Activated T-helper 1 cell treated with anti-CD3 and anti-CD28 coated beads, Interleukin-12 subunit alpha, Interleukin-12 subunit beta, Interleukin-2, Interleukin-4 antibody, amounts not matched to agents 30 ng/mL and 10 ng/mL and 1 ng/mL, durations not matched to agents 14 hours and 24 hours and 36 hours (primary cell): ENCODE data around the gene KIF5A. TPM values are rescaled to one million over a fixed set of nuclear protein-coding genes. Genes with fewer than 3 reads are reported as not detected.
"Not testable (repeated sequence)": the region's sequence is repeated elsewhere in the genome, so short reads cannot be mapped to it uniquely, and the experiment has no call there.

Experiments
- DNase-seq: peaks from one replicate; pipeline ENCODE4 v3.0.0; 2021; ENCODE audit warnings: low spot score
- H3K27ac Mint-ChIP-seq: one replicate; pipeline ENCODE4 v1.8.0; 2021; ENCODE audit warnings: mild to moderate bottlenecking, mixed read lengths
- H3K27me3 Mint-ChIP-seq: one replicate; pipeline ENCODE4 v1.8.0; 2022; ENCODE audit warnings: mild to moderate bottlenecking, moderate library complexity, mixed read lengths; ENCODE audit not compliant: insufficient read depth
- H3K36me3 Mint-ChIP-seq: one replicate; pipeline ENCODE4 v1.8.0; 2021; ENCODE audit warnings: low read depth, mixed read lengths
- H3K4me1 Mint-ChIP-seq: one replicate; pipeline ENCODE4 v1.8.0; 2021; ENCODE audit warnings: low read depth, mixed read lengths
- H3K4me3 Mint-ChIP-seq: one replicate; pipeline ENCODE4 v1.8.0; 2021; ENCODE audit warnings: mild to moderate bottlenecking, moderate library complexity, mixed read lengths
- H3K9me3 Mint-ChIP-seq: one replicate; pipeline ENCODE4 v1.8.0; 2021; ENCODE audit warnings: mixed read lengths
- intact Hi-C: fragments of 100-400 bp; cut with micrococcal nuclease; formaldehyde crosslinking; loops from one replicate; pipeline ENCODE4 v1.15.1; 2024
- total RNA-seq: library from RNA; stranded (reverse); gene quantifications from 2 replicates; pipeline ENCODE4 v1.2.3, GENCODE V29; 2022

Gene KIF5A
- total RNA-seq, 1 donor from 2014 or later = 2.4 TPM

DNA sequence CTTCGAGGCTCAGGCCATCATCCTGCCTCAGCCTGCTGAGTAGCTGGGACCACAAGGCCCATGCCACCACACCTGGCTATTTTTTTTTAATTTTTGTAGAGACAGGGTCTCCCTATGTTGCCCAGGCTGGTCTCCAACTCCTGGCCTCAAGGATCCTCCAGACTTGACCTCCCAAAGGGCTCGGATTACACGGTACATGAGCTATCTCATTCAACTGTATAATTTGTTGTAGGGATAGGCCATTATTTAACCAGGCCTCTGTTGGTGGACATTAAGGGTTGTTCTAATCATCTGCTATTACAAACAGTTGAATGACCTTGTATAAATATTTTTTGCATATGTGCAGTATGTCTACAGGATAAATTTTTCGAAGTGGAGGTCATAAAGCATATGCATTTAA, 9.0 kb downstream of the KIF5A start:
- intact Hi-C loops = loop anchor here (1.0 kb wide), 1 partner anchor 9 kb away; the partner anchor contains the start of gene KIF5A
- Mint-ChIP-seq H3K4me3 (no peak overlapping the region), H3K4me1 (no peaks in the 10 kb centered on the region), H3K36me3 (no peaks in the 10 kb centered on the region), H3K27ac (no peak overlapping the region), H3K9me3 (no peaks in the 10 kb centered on the region), H3K27me3 (peaks cover 11% of the 10 kb centered on the region)
- no peak for DNase-seq

DNA sequence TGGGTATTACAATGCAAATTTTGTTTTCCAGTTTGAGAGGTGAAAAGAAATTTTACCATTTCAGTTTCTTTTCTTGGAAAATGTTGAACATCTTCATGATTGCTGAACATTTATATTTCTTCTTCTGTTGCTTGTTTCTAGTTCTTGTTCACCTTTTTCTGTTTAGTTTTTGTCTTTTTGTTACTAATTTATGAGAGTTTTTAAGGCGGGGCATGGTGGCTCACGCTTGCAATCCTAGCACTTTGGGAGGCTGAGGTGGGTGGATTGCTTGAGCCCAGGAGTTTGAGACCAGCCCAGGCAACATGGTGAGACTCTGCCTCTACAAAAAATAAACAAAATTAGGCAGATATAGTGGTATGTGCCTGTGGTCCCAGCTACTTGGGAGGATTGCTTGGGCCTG, 10.7 kb downstream of the KIF5A start:
- H3K27me3 Mint-ChIP-seq = peaks cover 15% of the 10 kb centered on the region
- H3K9me3 Mint-ChIP-seq = no peaks in the 10 kb centered on the region
- no peaks in the 10 kb centered on the region for H3K36me3 Mint-ChIP-seq
- DNase-seq = no peak
- no peak overlapping the region for H3K4me3 Mint-ChIP-seq
- no peak overlapping the region for H3K27ac Mint-ChIP-seq
- H3K4me1 Mint-ChIP-seq = no peaks in the 10 kb centered on the region
- intact Hi-C loops = no loop called here

DNA sequence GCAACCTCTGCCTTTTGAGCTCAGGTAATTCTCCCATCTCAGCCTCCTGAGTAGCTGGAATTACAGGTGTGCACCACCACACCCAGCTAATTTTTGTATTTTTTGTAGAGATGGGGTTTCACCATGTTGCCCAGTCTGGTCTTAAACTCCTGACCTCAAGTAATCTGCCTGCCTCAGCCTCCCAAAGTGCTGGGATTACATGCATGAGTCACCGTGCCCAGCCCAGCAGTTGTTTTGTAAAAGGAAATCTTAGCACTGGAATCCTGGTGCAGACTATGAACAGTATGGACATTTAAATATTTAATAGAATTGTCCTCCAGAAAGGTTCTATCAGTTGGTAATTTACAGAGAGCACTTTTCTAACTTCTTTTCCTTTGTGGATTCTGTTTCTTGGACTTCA, 11.3 kb downstream of the KIF5A start:
- intact Hi-C loops, H3K4me1 Mint-ChIP-seq, DNase-seq, H3K9me3 Mint-ChIP-seq, H3K36me3 Mint-ChIP-seq, H3K27ac Mint-ChIP-seq, H3K4me3 Mint-ChIP-seq: not testable (repeated sequence)
- H3K27me3 Mint-ChIP-seq = peaks cover 15% of the 10 kb centered on the region

DNA sequence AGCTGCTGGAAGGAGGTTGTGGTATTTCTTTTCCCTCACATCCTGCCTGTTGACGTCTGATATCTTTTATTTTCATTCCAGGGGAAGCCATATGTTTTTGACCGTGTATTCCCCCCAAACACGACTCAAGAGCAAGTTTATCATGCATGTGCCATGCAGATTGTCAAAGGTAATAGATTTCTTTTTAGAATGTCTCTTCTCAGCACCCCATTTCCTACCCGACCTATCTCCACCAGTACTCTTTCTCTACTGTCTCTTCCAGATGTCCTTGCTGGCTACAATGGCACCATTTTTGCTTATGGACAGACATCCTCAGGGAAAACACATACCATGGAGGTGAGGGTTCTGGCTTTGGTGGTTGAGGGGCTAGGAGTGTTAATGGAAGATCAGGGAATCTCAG, 13.5 kb downstream of the KIF5A start:
- Mint-ChIP-seq H3K27me3 (peaks cover 12% of the 10 kb centered on the region), H3K27ac (no peak overlapping the region), H3K36me3 (no peaks in the 10 kb centered on the region), H3K9me3 (no peaks in the 10 kb centered on the region), H3K4me3 (no peak overlapping the region), H3K4me1 (no peaks in the 10 kb centered on the region)
- intact Hi-C loops = no loop called here
- no peak for DNase-seq

DNA sequence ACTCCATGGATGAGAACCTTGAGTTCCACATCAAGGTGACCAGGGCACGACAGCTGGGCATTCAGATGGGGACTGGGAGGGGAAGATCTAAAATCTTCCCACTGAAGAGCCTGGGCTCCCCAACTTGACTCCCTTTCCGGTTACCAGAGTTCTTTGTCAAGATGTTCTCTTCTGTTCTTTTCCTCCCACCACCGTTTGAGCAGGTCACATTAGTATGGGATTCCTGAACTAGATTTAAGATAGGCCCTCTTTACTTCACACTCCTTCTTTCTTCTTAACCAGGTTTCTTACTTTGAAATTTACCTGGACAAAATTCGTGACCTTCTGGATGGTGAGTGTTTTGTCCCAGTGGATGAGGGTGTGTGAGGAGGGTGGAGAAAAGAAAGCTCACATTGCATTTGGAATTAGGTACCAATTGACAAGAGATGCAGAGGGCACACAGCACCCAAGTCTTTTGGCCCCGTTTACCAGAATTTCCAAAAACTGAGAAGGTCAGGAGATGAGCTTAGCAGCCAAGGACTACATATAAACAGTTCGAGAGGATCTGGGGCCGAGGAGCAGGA, 14.4 kb downstream of the KIF5A start:
- Mint-ChIP-seq H3K36me3 (no peaks in the 10 kb centered on the region), H3K9me3 (no peaks in the 10 kb centered on the region), H3K4me3 (no peak overlapping the region), H3K27ac (no peak overlapping the region), H3K4me1 (no peaks in the 10 kb centered on the region), H3K27me3 (peaks cover 12% of the 10 kb centered on the region)
- intact Hi-C loops = no loop called here
- DNase-seq = no peak

DNA sequence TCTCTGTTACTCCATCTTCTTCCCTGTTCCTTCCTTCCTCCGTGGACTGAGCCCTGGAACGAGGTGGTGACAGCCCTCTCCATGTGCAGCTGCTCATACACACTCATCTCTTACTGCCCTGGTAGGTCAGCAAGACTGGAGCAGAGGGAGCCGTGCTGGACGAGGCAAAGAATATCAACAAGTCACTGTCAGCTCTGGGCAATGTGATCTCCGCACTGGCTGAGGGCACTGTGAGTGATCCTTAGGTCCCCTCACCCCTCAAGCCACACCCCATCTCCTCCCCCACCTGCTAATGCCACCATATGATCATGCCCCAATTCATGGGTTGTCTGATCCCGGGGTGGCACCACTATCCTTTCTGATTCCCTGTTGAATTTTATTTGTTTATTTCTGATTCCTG, 19.0 kb downstream of the KIF5A start:
- intact Hi-C loops = no loop called here
- DNase-seq = no peak
- Mint-ChIP-seq H3K4me3 (no peak overlapping the region), H3K4me1 (no peaks in the 10 kb centered on the region), H3K27ac (no peak overlapping the region), H3K27me3 (peaks cover 3% of the 10 kb centered on the region), H3K9me3 (no peaks in the 10 kb centered on the region), H3K36me3 (no peaks in the 10 kb centered on the region)

DNA sequence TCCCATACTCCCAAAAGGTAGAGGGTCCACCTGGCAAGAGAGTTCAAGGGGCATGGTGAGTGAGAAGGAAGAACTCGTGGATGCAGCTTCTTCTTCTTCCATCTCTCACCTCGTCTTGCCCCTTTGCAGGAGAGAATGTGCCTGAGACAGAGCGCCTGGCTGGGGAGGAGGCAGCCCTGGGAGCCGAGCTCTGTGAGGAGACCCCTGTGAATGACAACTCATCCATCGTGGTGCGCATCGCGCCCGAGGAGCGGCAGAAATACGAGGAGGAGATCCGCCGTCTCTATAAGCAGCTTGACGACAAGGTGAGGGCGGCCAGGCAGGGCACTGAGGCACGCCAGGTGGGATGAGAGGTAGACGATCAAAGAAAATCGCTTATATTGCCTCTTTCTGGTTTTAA, 20.0 kb downstream of the KIF5A start:
- intact Hi-C loops = no loop called here
- Mint-ChIP-seq H3K4me1 (no peaks in the 10 kb centered on the region), H3K4me3 (no peak overlapping the region), H3K9me3 (no peaks in the 10 kb centered on the region), H3K36me3 (no peaks in the 10 kb centered on the region), H3K27ac (no peak overlapping the region), H3K27me3 (peaks cover under 1% of the 10 kb centered on the region)
- no peak for DNase-seq

DNA sequence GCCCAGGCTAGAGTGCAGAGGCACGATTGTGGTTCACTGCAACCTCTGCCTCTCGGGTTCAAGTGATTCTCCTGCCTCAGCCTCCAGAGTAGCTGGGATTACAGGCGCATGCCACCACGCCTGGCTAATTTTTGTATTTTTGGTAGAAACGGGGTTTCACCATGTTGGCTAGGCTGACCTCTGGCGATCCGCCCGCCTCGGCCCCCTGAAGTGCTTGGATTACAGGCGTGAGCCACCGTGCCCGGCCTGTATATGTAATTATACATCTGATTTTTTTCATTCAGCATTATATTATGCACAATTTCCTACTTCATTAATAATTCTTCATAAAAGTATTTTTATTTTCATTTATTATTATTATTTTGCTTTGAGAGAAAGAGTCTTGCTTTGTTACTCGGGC, 20.6 kb downstream of the KIF5A start:
- DNase-seq, H3K27ac Mint-ChIP-seq, H3K36me3 Mint-ChIP-seq, H3K4me1 Mint-ChIP-seq, H3K27me3 Mint-ChIP-seq, H3K4me3 Mint-ChIP-seq, H3K9me3 Mint-ChIP-seq, intact Hi-C loops: not testable (repeated sequence)

DNA sequence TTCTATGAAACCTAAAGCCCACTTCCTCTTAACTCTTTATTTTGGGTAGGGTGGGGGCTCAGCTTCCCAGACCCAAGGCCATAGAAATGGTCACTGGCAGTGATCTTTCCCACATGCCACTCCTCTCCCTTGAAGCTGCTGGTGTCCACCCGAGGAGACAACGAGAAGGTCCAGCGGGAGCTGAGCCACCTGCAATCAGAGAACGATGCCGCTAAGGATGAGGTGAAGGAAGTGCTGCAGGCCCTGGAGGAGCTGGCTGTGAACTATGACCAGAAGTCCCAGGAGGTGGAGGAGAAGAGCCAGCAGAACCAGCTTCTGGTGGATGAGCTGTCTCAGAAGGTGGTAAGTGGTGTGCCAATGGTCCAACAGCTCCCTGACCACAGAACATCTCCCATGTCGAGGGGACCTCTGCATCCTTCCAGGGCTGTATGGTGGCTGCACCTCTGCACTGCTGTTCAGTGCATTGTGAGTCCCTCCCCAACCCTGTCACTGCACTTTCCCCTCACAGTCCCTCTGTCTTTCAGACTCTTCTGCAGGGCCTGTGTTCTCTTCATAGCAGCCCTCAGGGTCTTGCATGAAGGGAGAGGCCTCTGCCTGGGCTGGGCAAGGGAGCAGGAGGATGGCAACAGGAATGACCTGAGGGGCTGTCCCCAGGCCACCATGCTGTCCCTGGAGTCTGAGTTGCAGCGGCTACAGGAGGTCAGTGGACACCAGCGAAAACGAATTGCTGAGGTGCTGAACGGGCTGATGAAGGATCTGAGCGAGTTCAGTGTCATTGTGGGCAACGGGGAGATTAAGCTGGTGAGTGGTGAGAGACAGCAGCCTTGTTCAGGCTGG, 22.3 kb downstream of the KIF5A start:
- intact Hi-C loops = no loop called here
- no peaks in the 10 kb centered on the region for H3K9me3 Mint-ChIP-seq
- no peaks in the 10 kb centered on the region for H3K4me1 Mint-ChIP-seq
- no peaks in the 10 kb centered on the region for H3K27me3 Mint-ChIP-seq
- no peak for DNase-seq
- H3K27ac Mint-ChIP-seq = no peak overlapping the region
- H3K36me3 Mint-ChIP-seq = peaks cover 2% of the 10 kb centered on the region
- H3K4me3 Mint-ChIP-seq = no peak overlapping the region

DNA sequence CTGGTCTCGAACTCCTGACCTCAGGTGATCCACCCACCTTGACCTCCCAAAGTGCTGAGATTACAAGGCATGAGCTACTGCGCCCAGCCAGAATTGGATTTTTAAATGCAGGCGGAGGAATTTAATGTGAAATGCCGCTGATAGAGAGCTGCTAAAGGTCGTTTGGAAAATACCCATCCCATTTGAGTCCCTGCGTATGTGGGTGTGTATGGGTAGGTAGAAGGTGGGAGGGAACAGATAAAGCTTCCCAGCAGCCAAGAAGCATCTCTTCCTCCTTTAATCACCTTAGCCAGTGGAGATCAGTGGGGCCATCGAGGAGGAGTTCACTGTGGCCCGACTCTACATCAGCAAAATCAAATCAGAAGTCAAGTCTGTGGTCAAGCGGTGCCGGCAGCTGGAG, 25.0 kb downstream of the KIF5A start:
- Mint-ChIP-seq H3K4me1 (no peaks in the 10 kb centered on the region), H3K27ac (no peak overlapping the region), H3K36me3 (peaks cover 3% of the 10 kb centered on the region), H3K4me3 (no peak overlapping the region), H3K9me3 (no peaks in the 10 kb centered on the region), H3K27me3 (peaks cover 2% of the 10 kb centered on the region)
- no peak for DNase-seq
- intact Hi-C loops = no loop called here

DNA sequence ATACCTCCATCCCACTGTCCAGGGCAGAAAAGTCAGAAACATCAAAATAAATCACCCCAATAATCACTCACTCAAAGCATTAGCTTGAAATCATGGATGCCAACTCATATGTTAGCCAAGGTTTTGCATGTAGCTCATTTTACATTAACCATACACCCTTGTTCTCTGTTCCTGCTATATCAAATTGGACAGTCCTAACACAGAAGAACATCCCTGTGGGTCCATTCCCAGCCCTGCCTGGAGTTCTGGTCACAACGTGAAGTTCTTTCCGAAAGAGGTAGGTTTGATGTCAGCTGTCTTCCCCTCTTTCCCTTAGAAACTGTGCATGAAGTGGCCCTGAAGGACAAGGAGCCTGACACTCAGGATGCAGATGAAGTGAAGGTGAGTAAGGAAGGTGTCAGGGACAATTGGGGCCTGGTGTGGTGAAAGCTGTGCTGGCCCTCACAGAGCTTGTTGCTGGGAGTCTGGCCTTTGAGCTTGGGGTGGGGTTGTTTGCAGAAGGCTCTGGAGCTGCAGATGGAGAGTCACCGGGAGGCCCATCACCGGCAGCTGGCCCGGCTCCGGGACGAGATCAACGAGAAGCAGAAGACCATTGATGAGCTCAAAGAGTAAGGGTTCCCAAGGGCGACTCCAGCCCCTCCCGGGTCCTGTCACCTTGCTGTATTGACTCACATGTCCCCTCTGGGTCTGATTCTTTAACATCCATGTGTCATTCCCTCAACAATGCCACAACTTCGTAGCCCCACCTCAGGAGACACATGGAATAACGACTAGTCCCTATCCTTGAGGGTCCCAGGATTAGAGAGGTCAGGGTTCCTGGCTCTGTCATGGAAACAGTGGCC, 26.1 kb downstream of the KIF5A start:
- Mint-ChIP-seq H3K36me3 (peaks cover 3% of the 10 kb centered on the region), H3K4me1 (no peaks in the 10 kb centered on the region), H3K27me3 (peaks cover 2% of the 10 kb centered on the region), H3K9me3 (no peaks in the 10 kb centered on the region), H3K27ac (no peak overlapping the region), H3K4me3 (no peak overlapping the region)
- intact Hi-C loops = no loop called here
- no peak for DNase-seq

DNA sequence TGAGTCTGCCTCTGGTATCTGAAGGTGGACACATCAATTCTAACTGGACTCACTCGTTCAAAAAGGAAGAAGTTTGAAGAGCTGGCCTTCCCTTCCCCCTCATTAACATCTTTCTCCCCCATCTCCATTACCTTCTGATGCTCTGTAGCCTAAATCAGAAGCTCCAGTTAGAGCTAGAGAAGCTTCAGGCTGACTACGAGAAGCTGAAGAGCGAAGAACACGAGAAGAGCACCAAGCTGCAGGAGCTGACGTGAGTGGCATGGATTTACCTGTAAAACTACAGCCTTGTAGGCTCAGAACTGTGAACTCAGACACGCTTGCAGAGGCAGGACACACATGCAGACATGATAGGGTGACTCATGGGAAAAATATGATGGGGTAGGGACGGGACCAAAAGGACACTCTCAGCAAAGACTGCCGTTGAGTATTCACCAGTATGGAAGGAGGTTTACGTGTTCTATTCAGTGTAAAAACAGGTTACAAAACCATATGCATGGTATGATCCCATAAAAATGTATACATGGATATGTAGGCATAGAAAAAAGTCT, 26.8 kb downstream of the KIF5A start:
- peaks cover 3% of the 10 kb centered on the region for H3K36me3 Mint-ChIP-seq
- DNase-seq = no peak
- H3K27me3 Mint-ChIP-seq = peaks cover 2% of the 10 kb centered on the region
- intact Hi-C loops = no loop called here
- H3K27ac Mint-ChIP-seq = no peak overlapping the region
- no peak overlapping the region for H3K4me3 Mint-ChIP-seq
- no peaks in the 10 kb centered on the region for H3K4me1 Mint-ChIP-seq
- no peaks in the 10 kb centered on the region for H3K9me3 Mint-ChIP-seq
